NCI-H1092 (cell line): ENCODE measurements around the gene TNFSF9.
"Not testable (repeated sequence)": the region's sequence is repeated elsewhere in the genome, so short reads cannot be mapped to it uniquely, and the experiment has no call there.

ENCODE experiments used
- DNase-seq: peaks from one replicate; lab custom pipeline; 2025; lab: John Stamatoyannopoulos, UW

Gene TNFSF9

DNA sequence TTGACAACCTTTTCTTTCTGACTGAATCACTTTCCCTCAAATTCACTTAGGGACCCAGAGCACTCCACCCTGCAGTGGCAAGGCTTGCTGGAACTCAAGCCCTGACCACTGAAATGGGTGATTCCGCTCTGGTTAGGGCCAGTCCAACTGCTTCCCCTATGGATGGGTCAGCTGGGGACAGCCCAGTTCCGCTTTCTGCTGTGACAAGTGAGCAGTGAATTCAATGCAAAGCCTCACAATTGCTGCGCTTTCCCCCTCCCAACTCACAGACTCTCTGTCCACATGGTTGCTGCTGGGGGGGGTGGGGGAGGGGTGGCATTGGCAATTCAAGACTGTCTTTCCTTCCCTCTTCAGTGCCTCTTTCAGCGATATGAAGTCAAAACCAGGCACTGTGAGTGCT is 41.4 kb downstream of the TNFSF9 start:
- DNase-seq: no peak

DNA sequence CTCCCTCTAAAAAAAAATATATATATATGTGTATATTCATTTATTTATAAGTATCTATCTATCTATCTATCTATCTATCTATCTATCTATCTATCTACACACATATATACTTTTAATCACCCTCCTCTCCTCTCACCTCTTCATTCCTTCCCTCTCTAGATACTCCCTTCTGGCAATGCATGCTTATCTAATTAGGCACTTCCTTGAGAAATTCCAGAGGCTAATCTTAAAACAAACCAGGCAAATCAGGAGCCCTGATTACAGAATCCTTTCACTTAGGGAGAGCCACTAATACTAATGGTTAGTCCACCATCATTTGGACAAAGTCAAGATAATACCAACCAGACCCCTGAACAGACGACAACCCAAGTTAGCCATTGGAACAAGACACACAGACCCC is 42.5 kb downstream of the TNFSF9 start:
- DNase-seq: no peak

DNA sequence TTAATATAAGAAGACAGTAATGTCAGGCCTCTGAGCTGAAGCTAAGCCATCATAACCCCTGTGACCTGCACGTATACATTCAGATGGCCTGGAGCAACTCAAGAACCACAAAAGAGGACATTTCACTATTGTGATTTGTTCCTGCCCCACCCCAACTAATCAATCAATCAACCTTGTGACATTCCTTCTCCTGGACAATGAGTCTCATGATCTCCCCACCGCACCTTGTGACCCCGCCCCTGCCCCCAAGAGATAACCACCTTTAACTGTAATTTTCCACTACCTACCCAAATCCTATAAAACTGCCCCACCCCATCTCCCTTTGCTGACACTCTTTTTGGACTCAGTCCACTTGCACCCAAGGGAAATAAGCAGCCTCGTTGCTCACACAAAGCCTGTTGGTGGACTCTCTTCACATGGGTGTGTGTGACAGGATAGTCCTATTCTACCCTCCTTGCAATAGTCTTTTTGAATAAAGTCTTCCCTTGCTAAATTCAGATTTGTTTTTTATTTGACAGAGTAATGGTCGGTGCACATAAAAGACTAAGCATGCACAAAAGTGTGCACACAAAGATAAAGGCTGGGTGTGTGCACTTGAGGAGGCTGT is 46.1 kb downstream of the TNFSF9 start:
- no peak for DNase-seq

DNA sequence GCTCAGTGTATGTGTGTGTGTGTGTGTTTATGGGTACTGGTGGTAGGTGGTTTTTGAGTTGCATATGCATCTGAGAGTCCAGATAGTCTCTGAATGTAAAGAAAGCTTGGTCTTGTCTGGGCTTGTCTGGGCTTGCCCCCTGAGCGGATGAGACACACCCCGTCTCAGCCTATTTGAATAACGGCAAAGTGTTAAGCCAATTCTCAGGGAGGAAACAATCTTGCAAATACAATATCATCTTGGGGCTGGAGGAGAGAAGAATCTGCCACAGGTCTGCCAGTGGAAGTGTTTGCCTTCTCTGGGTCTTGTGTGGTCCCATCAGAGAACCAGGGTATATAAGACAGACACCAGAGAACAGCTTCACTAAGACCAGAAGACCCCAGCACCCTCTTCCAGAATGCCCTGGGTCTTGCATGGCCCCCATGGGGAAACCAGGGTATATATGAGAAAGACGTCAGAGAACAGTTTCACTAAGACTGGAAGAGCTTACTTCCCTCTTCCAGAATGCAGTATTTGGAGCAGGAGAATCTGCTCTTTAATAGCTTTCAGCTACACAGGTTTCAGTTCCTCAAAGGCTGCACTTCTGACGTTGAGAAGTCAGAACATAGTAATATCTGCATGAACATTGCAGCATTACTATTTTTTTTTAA is 46.8 kb downstream of the TNFSF9 start:
- no peak for DNase-seq

DNA sequence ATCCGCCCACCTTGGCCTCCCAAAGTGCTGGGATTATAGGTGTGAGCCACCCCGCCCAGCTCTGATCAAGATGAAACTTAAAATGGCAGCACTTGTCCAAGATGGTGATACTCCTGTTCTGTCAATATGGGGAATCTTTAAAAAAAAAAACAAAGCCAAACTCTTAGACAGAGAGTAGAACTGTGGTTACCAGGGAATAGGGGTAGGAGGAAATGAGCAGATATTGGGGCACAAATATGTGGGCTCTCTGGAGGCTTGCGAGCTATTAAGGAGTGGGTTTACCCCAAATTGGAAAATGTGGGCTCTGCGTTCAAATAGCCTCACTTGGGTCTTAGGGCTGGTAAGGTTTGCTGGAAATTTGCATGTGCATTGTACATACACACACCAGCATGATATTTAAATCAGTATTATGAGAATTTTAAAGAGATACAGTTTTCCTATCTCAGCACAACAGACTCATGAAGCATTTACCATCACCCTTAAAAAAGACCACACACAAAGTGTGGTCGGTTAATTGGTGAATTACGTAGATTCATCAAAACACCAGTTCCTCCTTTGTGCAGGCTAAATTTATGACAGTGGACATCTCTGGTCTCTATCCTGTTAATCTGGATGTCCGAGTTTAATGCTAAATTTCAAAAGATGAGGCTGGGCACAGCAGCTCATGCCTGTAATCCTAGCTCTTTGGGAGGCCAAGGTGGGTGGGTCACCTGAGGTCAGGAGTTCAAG is 48.8 kb downstream of the TNFSF9 start:
- no peak for DNase-seq

DNA sequence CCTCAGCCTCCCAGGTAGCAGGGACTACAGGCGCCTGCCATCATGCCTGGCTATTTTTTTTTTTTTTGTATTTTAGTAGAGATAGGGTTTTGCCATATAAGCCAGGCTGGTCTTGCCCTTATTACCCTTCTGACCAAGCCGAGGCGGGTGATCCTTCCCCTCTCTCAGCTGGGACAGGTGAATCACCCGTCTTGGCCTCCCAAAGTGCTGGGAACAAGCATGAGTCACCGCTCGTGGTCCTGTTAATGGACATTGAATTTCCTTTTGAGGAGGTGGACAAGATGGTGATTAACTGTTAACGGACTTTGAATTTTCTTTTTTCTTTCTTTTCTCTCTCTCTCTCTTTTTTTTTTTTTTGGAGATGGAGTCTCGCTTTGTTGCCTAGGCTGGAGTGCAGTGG is 49.5 kb downstream of the TNFSF9 start:
- DNase-seq: no peak

DNA sequence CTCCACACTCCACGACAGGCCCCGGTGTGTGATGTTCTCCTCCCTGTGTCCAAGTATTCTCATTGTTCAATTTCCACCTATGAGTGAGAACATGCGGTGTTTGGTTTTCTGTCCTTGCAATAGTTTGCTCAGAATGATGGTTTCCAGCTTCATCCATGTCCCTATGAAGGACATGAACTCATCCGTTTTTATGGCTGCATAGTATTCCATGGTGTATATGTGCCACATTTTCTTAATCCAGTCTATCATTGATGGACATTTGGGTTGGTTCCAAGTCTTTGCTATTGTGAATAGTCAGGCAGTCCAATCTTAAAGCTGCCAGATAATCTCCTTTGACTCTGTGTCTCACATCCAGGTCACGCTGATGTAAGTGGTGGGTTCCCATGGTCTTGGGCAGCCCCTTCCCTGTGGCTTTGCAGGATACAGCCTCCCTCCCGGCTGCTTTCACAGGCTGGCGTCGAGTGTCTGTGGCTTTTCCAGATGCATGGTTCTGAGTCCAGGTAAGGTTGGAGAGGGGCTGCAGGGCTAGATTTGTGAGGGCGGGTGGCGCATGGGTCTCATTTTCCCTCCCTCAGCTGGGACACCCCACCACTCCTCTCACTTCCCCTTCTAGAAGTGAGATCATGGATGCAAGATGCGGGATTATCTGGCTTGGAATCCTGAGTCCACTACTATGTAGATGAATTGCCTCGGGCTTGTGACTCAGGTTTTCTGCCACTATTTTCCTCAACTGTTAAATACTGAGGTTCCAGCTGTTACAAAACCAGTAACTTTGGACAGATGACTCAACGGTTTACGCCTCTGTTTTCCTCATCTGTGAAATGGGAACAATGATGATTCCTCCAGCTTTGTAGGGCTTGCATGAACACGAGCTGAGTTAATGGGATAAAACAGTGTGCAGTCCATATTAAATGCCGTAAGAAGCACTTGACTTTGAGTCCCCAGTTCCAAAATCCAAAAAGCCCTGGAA is 52.0 kb downstream of the TNFSF9 start:
- DNase-seq: not testable (repeated sequence)
